Uterus (tissue), 2 donors: ENCODE results near the gene AEN.

Source experiments
- CTCF ChIP-seq, 4 experiments: fragments of 200-600 bp in 2 of 4; fragments of 450-650 bp in 2 of 4; sonication (generic) in 2 of 4; IDR thresholded peaks; one replicate each; pipeline ENCODE4 v1.5.1; 2016 to 2019; ENCODE audit warnings: antibody characterized with exemption in 4 of 4, mild to moderate bottlenecking in 2 of 4, moderate library complexity in 1 of 4
- POLR2A ChIP-seq, 2 donors: fragments of 450-650 bp; IDR thresholded peaks; one replicate each; pipeline ENCODE4 v1.6.1; 2016; ENCODE audit warnings: antibody characterized with exemption in 2 of 2, mild to moderate bottlenecking in 1 of 2, moderate library complexity in 1 of 2

DNA sequence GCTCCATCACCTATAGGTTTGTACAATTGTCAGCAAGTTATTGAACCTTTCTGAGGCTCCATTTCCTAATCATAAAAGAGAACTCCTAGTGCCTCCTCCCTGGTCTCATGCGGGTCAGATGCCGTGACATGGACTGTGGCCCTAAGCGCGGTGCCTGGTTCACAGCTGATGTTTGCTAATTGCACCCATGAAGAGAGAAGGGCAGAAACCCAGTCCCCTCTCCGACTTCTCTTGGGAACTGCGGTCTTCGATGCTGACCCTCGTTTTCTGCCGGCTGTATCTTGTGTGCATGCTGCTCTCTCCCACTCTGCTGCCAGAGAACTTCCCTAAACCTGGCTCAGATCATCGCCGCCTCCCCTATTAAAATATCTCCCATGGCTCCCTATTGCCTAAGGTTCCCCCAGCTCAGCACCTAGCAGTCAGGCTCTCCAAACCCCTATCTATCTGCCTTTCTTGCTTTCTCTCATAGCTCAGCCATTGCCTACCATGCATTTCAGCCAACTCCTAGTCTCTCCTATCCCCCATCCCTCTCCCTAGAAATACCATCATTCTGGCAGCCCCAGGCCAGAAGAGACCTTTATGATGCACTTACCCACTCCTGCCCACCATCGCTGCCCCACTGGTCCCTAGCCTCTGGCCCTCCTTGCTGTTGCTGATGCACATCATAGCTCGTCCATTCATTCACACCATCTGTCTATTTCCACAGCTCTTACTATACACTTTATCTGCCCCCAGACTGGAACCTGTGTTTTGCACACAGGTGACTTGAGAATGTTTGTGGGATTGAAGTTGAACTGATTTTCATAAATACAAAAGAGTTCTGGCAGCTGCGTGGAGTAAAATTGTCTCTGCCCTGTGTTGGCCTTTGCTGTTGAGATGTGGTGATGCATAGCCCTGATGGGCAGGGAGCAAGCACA, 24.3 kb downstream of the AEN start:
- no peak for TF ChIP-seq POLR2A (IDR thresholded peaks at IDR 0.05)
- no peak for TF ChIP-seq CTCF (IDR thresholded peaks at IDR 0.05)
